Astrocyte (in vitro differentiated cells and primary cell): Measurements from ENCODE around the gene BHLHE23. TPM values are rescaled to one million over a fixed set of nuclear protein-coding genes. Genes with fewer than 3 reads are reported as not detected.
A peak's percentile ranks its signal among the peaks of the same experiment; 100 is the strongest.

Experiments used
- DNase-seq: peaks from one replicate; pipeline ENCODE4 v3.0.0-alpha.2; 2010; ENCODE audit warnings: low read depth
- FAIRE-seq: peaks from 2 replicates; lab custom pipeline; 2011; peaks lifted over from hg19 to GRCh38; lab: Jason Lieb, UNC
- H2AFZ ChIP-seq: 2 replicates; pipeline ENCODE4 v1.6.0; 2012; ENCODE audit warnings: low read depth, low read length, inconsistent platforms
- H3K27ac ChIP-seq: 2 replicates; pipeline ENCODE4 v1.5.1; 2011; ENCODE audit warnings: low read depth, low read length, inconsistent platforms
- H3K27me3 ChIP-seq: 2 replicates; pipeline ENCODE4 v1.6.0; 2011; ENCODE audit warnings: low read length, inconsistent platforms; ENCODE audit not compliant: insufficient read depth
- H3K36me3 ChIP-seq: 2 replicates; pipeline ENCODE4 v1.5.1; 2011; ENCODE audit warnings: low read length, inconsistent platforms; ENCODE audit not compliant: insufficient read depth
- H3K4me1 ChIP-seq: 2 replicates; pipeline ENCODE4 v1.5.1; 2011; ENCODE audit warnings: low read length, inconsistent platforms; ENCODE audit not compliant: insufficient read depth
- H3K4me2 ChIP-seq: 2 replicates; pipeline ENCODE4 v1.6.0; 2012; ENCODE audit warnings: low read length, inconsistent platforms
- H3K4me3 ChIP-seq: 2 replicates; pipeline ENCODE4 v1.5.1; 2011; ENCODE audit warnings: low read depth, mild to moderate bottlenecking, low read length, inconsistent platforms; ENCODE audit not compliant: insufficient read depth
- H3K79me2 ChIP-seq: 2 replicates; pipeline ENCODE4 v1.6.0; 2012; ENCODE audit warnings: mild to moderate bottlenecking, low read length, inconsistent platforms; ENCODE audit not compliant: insufficient read depth
- H3K9ac ChIP-seq: 2 replicates; pipeline ENCODE4 v1.6.0; 2012; ENCODE audit warnings: mild to moderate bottlenecking, low read length, inconsistent platforms
- H3K9me3 ChIP-seq: 2 replicates; pipeline ENCODE4 v1.5.1; 2012; ENCODE audit warnings: low read depth, mild to moderate bottlenecking, low read length, inconsistent platforms; ENCODE audit not compliant: insufficient read depth
- H4K20me1 ChIP-seq: 2 replicates; pipeline ENCODE4 v1.6.0; 2012; ENCODE audit warnings: low read length, inconsistent platforms; ENCODE audit not compliant: insufficient read depth
- H3K27ac Mint-ChIP-seq: one replicate; pipeline ENCODE4 v1.8.0; 2021; ENCODE audit warnings: mild to moderate bottlenecking, mixed read lengths; ENCODE audit not compliant: unreplicated experiment
- H3K27me3 Mint-ChIP-seq: one replicate; pipeline ENCODE4 v1.8.0; 2021; ENCODE audit warnings: low read depth, mixed read lengths; ENCODE audit not compliant: unreplicated experiment
- H3K36me3 Mint-ChIP-seq: one replicate; pipeline ENCODE4 v1.8.0; 2021; ENCODE audit warnings: low read depth, mixed read lengths; ENCODE audit not compliant: unreplicated experiment
- H3K4me1 Mint-ChIP-seq: one replicate; pipeline ENCODE4 v1.8.0; 2021; ENCODE audit warnings: low read depth, mixed read lengths; ENCODE audit not compliant: unreplicated experiment
- H3K4me3 Mint-ChIP-seq: one replicate; pipeline ENCODE4 v1.8.0; 2021; ENCODE audit warnings: mild to moderate bottlenecking, moderate library complexity, mixed read lengths; ENCODE audit not compliant: unreplicated experiment
- H3K9me3 Mint-ChIP-seq: one replicate; pipeline ENCODE4 v1.8.0; 2021; ENCODE audit warnings: mild to moderate bottlenecking, mixed read lengths; ENCODE audit not compliant: unreplicated experiment
- CTCF ChIP-seq: IDR thresholded peaks from 2 replicates; pipeline ENCODE4 v1.5.1; 2011; ENCODE audit warnings: low read depth, mild to moderate bottlenecking, inconsistent platforms, low read length, moderate library complexity; ENCODE audit not compliant: insufficient read depth
- EZH2 ChIP-seq: IDR thresholded peaks from 2 replicates; pipeline ENCODE4 v1.6.1; 2012; ENCODE audit warnings: mild to moderate bottlenecking, low read length, inconsistent platforms; ENCODE audit not compliant: insufficient read depth
- total RNA-seq: library from RNA; stranded (reverse); gene quantifications from 2 replicates; pipeline ENCODE4 v1.2.1, GENCODE V29; 2021

The BHLHE23 gene
- total RNA-seq, 1 donor from 2014 or later = not detected

- H3K9me3 Mint-ChIP-seq = no peaks in the 10 kb centered on the region
- Histone ChIP-seq H3K4me2 (no peak overlapping the region), H3K9ac (no peak overlapping the region), H3K27ac (no peak overlapping the region), H3K9me3 (no peaks in the 10 kb centered on the region), H3K4me1 (no peaks in the 10 kb centered on the region), H4K20me1 (no peaks in the 10 kb centered on the region), H2AFZ (no peak overlapping the region), H3K36me3 (no peaks in the 10 kb centered on the region), H3K27me3 (peaks cover 32% of the 10 kb centered on the region), H3K79me2 (no peaks in the 10 kb centered on the region), H3K4me3 (no peak overlapping the region)
- no peaks in the 10 kb centered on the region for H3K36me3 Mint-ChIP-seq
- DNase-seq = no peak
- H3K27me3 Mint-ChIP-seq = peaks cover 58% of the 10 kb centered on the region
- no peak overlapping the region for H3K4me3 Mint-ChIP-seq
- no peaks in the 10 kb centered on the region for H3K4me1 Mint-ChIP-seq
- no peak for TF ChIP-seq CTCF
- peak; percentile 82 for TF ChIP-seq EZH2
- no peak overlapping the region for H3K27ac Mint-ChIP-seq
- FAIRE-seq = no peak
Observed at GRCh38 chr20:62980380-62980960, 26.3 kb downstream of the BHLHE23 start.

GRCh38 chr20:62979876-62980373 lies 26.8 kb downstream of the BHLHE23 start:
- H2AFZ ChIP-seq = no peak overlapping the region
- no peaks in the 10 kb centered on the region for H3K79me2 ChIP-seq
- H3K27ac ChIP-seq = no peak overlapping the region
- H3K27me3 ChIP-seq = peaks cover 30% of the 10 kb centered on the region
- H4K20me1 ChIP-seq = no peaks in the 10 kb centered on the region
- DNase-seq (no peak), FAIRE-seq (no peak)
- H3K9me3 ChIP-seq = no peaks in the 10 kb centered on the region
- H3K9ac ChIP-seq = no peak overlapping the region
- Mint-ChIP-seq H3K9me3 (no peaks in the 10 kb centered on the region), H3K4me3 (no peak overlapping the region), H3K27me3 (peaks cover 55% of the 10 kb centered on the region), H3K27ac (no peak overlapping the region), H3K36me3 (no peaks in the 10 kb centered on the region), H3K4me1 (no peaks in the 10 kb centered on the region)
- TF ChIP-seq EZH2 (peak; percentile 67), CTCF (no peak)
- H3K36me3 ChIP-seq = no peaks in the 10 kb centered on the region
- H3K4me2 ChIP-seq = no peak overlapping the region
- H3K4me1 ChIP-seq = no peaks in the 10 kb centered on the region
- H3K4me3 ChIP-seq = no peak overlapping the region

GRCh38 chr20:62979310-62979709 lies 27.5 kb downstream of the BHLHE23 start:
- H3K4me2 ChIP-seq = no peak overlapping the region
- H3K4me1 ChIP-seq = no peaks in the 10 kb centered on the region
- no peak overlapping the region for H3K27ac ChIP-seq
- Mint-ChIP-seq H3K36me3 (no peaks in the 10 kb centered on the region), H3K9me3 (no peaks in the 10 kb centered on the region), H3K4me3 (no peak overlapping the region), H3K27me3 (peaks cover 55% of the 10 kb centered on the region), H3K4me1 (no peaks in the 10 kb centered on the region), H3K27ac (no peak overlapping the region)
- TF ChIP-seq CTCF (no peak), EZH2 (no peak)
- H3K27me3 ChIP-seq = peaks cover 36% of the 10 kb centered on the region
- no peak for DNase-seq
- H4K20me1 ChIP-seq = no peaks in the 10 kb centered on the region
- H2AFZ ChIP-seq = no peak overlapping the region
- no peaks in the 10 kb centered on the region for H3K9me3 ChIP-seq
- FAIRE-seq = no peak
- no peak overlapping the region for H3K9ac ChIP-seq
- H3K4me3 ChIP-seq = no peak overlapping the region
- no peaks in the 10 kb centered on the region for H3K36me3 ChIP-seq
- H3K79me2 ChIP-seq = no peaks in the 10 kb centered on the region
